Effector memory CD4-positive, alpha-beta T cell (primary cell): ENCODE measurements around the gene CACNA2D1.
"Not testable (repeated sequence)": the region's sequence is repeated elsewhere in the genome, so short reads cannot be mapped to it uniquely, and the experiment has no call there.

Experiments
- DNase-seq, 3 donors: peaks; one replicate each; pipeline ENCODE4 v3.0.0-alpha.2; 2020
- H3K27ac ChIP-seq: 2 replicates; pipeline ENCODE4 v1.7.0; 2013; ENCODE audit warnings: mild to moderate bottlenecking, low read length, moderate library complexity; ENCODE audit not compliant: insufficient read depth, poor library complexity, severe bottlenecking
- H3K27me3 ChIP-seq: replicated peaks from 2 replicates; pipeline ENCODE4 v1.7.0; 2013; ENCODE audit warnings: mild to moderate bottlenecking, low read length; ENCODE audit not compliant: insufficient read depth, control insufficient read depth, poor library complexity, severe bottlenecking
- H3K36me3 ChIP-seq: 2 replicates; pipeline ENCODE4 v1.7.0; 2013; ENCODE audit warnings: mild to moderate bottlenecking, low read length, moderate library complexity; ENCODE audit not compliant: control insufficient read depth, insufficient read depth
- H3K4me1 ChIP-seq: 2 replicates; pipeline ENCODE4 v1.7.0; 2013; ENCODE audit warnings: low read length, mild to moderate bottlenecking; ENCODE audit not compliant: control insufficient read depth, insufficient read depth, poor library complexity, severe bottlenecking
- H3K4me3 ChIP-seq: 2 replicates; pipeline ENCODE4 v1.7.0; 2013; ENCODE audit warnings: low read length, low read depth, mild to moderate bottlenecking; ENCODE audit not compliant: insufficient read depth, poor library complexity, severe bottlenecking
- H3K9me3 ChIP-seq: 2 replicates; pipeline ENCODE4 v1.7.0; 2013; ENCODE audit warnings: mild to moderate bottlenecking, low read length, moderate library complexity; ENCODE audit not compliant: control insufficient read depth

The CACNA2D1 gene

DNA sequence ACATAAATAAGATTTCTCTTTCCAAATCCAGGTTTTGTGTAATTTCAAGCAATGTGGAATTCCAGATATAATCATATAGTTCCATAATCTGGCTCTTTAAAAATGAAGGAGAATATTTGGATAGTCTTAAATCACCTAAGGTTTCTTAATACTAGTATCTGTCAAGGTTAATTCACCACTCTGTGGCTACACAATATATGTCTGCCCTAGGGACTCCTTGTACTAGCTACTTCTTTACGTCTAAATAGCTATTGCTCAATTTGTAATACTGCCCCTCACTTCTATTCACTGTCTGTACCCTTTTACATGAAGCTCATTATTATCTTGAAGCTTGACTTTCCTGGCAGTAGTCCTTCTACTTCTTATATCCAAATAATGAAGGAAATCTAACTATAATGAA, 47.2 kb downstream of the CACNA2D1 start:
- Histone ChIP-seq H3K4me3 (no peak overlapping the region), H3K27me3 (no peaks in the 10 kb centered on the region), H3K27ac (no peak overlapping the region), H3K4me1 (no peaks in the 10 kb centered on the region), H3K9me3 (peaks cover 3% of the 10 kb centered on the region), H3K36me3 (no peaks in the 10 kb centered on the region)
- DNase-seq, result no peak

DNA sequence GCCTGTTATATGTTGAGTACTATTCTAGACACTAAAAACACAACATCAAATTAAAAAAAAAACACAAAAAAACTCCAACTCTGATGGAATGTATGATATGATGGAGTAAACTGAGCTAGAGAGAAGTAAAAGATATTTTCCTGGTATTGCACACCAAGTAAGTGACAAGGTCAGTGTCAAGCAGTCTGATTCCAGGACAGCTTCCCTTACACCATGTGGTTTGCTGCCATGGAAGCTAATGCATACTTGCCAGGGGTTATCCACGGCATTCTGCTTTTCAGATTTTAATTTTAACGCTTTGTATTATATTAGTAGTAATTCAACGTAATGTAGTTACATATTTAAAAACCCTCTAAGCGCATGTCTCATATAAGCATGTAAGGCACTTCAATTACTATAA, 48.4 kb downstream of the CACNA2D1 start:
- peaks cover 3% of the 10 kb centered on the region for H3K9me3 ChIP-seq
- H3K4me3 ChIP-seq, result no peak overlapping the region
- H3K36me3 ChIP-seq, result no peaks in the 10 kb centered on the region
- no peak for DNase-seq
- no peaks in the 10 kb centered on the region for H3K4me1 ChIP-seq
- no peak overlapping the region for H3K27ac ChIP-seq
- H3K27me3 ChIP-seq, result no peaks in the 10 kb centered on the region

DNA sequence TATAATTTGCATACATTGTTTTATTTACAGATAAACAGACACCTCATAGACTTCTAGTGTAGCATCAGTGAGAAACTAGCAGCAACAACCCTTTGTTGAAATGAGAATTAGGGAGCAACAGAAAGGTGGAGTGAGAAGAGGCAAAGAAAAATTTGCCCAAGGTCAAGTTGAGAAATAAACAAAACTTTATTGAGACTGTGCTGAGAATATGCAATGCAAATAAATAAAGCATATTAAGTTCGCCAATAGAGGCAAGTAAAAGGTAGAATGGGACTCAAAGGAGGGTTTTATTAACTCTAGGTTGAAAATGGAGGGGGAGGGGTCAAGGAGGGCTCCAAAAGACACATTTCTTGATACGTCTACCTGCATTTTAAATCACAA, 49.7 kb downstream of the CACNA2D1 start:
- no peak overlapping the region for H3K4me3 ChIP-seq

DNA sequence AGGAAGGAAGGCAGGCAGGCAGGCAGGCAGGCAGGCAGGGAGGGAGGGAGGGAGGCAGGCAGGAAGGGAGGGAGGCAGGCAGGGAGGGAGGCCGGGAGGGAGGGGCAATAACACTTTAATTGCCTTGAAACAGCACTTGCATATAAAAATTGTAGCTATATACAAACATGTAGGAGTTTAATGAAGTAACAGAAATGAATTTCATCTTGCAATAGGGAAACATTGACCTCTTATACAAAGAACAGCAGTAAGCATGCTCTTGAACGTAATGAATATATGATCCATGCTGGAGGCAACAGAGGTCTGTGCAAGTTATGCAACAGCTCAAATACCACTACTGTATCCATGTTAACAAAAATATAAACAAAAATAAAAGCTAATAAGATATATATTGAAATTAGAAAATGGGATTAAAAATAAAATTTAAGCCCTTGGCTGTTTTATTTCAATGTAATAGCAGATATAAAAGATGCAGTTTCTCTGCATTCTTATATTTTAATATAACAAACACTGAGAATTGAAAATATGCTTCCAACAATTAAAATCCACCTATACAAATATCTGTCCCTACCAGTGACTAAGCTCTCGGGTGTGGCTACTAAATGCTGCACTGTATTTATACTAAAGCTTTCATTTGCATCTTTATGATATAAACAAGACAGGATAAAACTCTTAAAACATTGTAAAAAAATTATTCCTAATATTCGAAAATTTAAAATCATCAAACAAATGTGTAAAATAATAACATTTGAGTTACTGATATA, 50.3 kb downstream of the CACNA2D1 start:
- Histone ChIP-seq H3K27me3 (no peaks in the 10 kb centered on the region), H3K36me3 (no peaks in the 10 kb centered on the region), H3K4me1 (no peaks in the 10 kb centered on the region), H3K4me3 (no peak overlapping the region), H3K27ac (no peak overlapping the region), H3K9me3 (peaks cover 3% of the 10 kb centered on the region)
- no peak for DNase-seq

More for the DNA sequence above, 49.7 kb downstream of the CACNA2D1 start:
- Histone ChIP-seq H3K27me3 (no peaks in the 10 kb centered on the region), H3K27ac (no peak overlapping the region), H3K9me3 (peaks cover 3% of the 10 kb centered on the region), H3K36me3 (no peaks in the 10 kb centered on the region), H3K4me1 (no peaks in the 10 kb centered on the region)
- DNase-seq, result no peak

DNA sequence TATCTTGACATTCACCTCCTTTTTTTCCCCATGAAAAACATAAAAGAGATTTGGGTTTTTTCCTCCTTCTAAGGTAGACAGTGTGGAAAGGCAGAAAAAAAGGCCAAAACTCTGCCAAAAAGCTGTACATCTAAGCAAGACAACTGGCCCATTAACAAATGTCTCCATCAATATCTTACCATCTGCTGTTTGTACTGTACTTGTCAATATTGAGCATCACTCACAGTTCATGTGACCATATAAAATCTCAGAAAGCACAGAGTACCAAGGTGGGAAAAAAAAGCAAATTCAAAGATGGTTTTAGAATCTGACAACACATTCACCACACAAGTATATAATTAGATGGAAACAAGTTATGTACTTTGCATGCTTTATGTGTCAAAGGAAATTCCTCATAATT, 52.6 kb downstream of the CACNA2D1 start:
- Histone ChIP-seq H3K27me3 (no peaks in the 10 kb centered on the region), H3K9me3 (peaks cover 3% of the 10 kb centered on the region), H3K4me1 (no peaks in the 10 kb centered on the region), H3K27ac (no peak overlapping the region), H3K4me3 (no peak overlapping the region), H3K36me3 (no peaks in the 10 kb centered on the region)
- DNase-seq, result no peak

DNA sequence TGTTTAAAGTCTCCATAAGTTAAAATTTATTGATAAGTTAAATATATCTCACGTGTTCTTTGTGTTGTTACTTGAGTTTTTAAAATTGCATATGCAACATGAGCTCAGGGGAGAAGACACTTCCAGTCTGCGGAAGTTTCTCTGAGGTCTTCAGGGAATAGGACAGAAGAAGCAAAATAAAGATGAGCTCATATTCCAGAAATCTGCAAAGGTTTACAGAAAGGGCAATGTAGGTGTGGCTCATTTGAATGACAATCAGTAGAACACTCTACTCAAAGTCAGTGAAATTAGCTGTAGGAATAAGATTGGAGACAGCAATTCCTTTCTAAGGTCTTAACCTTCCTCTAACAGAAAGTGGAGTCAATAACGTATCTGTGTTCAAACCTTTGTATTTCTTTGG, 53.7 kb downstream of the CACNA2D1 start:
- Histone ChIP-seq H3K4me1 (no peaks in the 10 kb centered on the region), H3K36me3 (no peaks in the 10 kb centered on the region), H3K27me3 (no peaks in the 10 kb centered on the region), H3K4me3 (no peak overlapping the region), H3K27ac (no peak overlapping the region), H3K9me3 (peaks cover 3% of the 10 kb centered on the region)
- DNase-seq, result no peak

DNA sequence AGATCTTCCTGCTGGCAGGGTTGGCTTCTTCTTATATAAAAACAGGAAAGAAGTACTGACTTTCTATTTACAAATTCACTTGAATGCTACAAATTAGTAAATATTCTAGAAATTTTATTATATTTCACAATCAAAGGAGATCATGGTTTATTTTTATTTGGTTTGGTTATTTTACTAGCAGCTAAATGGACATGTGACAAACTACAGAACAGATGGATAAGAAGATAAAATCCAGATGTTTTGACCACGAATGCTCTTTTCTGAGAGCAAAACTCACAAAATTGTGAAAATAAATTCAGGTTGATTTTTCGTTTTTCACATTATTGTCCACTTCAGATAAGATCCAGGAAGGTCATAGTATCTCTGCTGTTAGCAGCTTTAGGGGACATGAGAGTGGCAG, 55.4 kb downstream of the CACNA2D1 start:
- H3K4me3 ChIP-seq, result no peak overlapping the region
- no peak overlapping the region for H3K27ac ChIP-seq
- H3K27me3 ChIP-seq, result no peaks in the 10 kb centered on the region
- DNase-seq, result no peak
- H3K4me1 ChIP-seq, result no peaks in the 10 kb centered on the region
- no peaks in the 10 kb centered on the region for H3K36me3 ChIP-seq
- no peaks in the 10 kb centered on the region for H3K9me3 ChIP-seq

DNA sequence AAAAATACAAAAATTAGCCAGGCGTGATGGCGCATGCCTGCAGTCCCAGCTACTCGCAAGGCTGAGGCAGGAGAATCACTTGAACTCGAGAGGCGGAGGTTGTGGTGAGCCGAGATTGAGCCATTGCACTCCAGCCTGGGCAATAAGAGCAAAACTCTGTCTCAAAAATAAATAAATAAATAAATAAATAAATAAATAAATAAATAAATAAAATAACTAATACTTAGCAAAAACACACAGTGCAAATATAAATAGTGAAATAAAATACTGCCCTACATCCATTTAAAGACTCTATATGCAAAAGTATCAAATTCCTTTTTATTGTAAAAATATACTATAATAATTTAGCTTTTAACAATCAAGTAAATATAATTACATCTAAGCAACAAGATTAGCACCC, 57.0 kb downstream of the CACNA2D1 start:
- H3K27me3 ChIP-seq, DNase-seq, H3K36me3 ChIP-seq, H3K27ac ChIP-seq, H3K4me1 ChIP-seq, H3K4me3 ChIP-seq, H3K9me3 ChIP-seq: not testable (repeated sequence)

DNA sequence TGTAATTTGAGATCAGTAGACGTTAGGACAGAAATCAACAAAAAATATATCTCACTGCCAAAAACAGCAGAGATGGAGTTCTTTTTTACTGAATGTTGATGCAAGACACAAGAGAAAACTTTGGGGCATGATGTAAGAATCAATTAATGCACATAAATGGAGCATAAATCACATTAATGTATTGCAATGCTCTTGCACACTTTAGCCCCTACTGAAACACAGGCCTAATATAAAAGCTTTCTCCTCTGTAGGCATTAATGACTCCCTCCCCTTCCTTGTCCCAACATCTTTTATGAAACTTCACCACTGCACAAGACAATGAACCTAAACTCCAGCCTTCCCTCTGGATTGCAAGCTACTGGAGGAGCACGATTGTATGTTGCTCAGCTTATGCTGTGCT, 58.8 kb downstream of the CACNA2D1 start:
- Histone ChIP-seq H3K27me3 (no peaks in the 10 kb centered on the region), H3K4me1 (no peaks in the 10 kb centered on the region), H3K9me3 (no peaks in the 10 kb centered on the region), H3K27ac (no peak overlapping the region), H3K36me3 (no peaks in the 10 kb centered on the region), H3K4me3 (no peak overlapping the region)
- no peak for DNase-seq

DNA sequence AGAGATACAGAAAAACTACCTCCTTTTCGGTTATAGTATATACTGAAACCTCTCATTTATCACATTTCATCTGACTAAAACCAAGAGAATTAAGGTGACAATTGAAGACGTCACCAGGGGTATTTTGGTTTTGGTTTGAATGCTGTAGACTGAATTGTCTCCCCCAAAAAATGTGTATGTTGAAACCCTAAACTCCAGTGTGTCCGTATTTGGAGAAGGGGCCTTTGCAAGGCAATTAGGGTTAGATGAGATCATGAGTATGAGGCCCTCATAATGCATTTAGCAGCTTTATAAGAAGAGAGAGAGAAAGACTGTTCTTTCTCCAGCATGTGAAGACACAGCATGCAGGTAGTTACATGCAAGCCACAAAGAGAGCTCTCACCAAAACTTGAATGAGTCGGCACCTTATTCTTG, 59.5 kb downstream of the CACNA2D1 start:
- Histone ChIP-seq H3K4me1 (no peaks in the 10 kb centered on the region), H3K27me3 (no peaks in the 10 kb centered on the region), H3K9me3 (no peaks in the 10 kb centered on the region), H3K36me3 (no peaks in the 10 kb centered on the region), H3K27ac (no peak overlapping the region), H3K4me3 (no peak overlapping the region)
- DNase-seq, result no peak
